Stimulated activated CD4-positive, alpha-beta T cell treated with anti-CD3 and anti-CD28 coated beads, Interleukin-4, amount 100 ng/mL, for 24 hours (primary cell): ENCODE data around the gene SPPL3.
"Not testable (repeated sequence)": the region's sequence is repeated elsewhere in the genome, so short reads cannot be mapped to it uniquely, and the experiment has no call there.

Experiments used
- DNase-seq: peaks from one replicate; pipeline ENCODE4 v3.0.0-alpha.2; 2020

Gene SPPL3

DNA sequence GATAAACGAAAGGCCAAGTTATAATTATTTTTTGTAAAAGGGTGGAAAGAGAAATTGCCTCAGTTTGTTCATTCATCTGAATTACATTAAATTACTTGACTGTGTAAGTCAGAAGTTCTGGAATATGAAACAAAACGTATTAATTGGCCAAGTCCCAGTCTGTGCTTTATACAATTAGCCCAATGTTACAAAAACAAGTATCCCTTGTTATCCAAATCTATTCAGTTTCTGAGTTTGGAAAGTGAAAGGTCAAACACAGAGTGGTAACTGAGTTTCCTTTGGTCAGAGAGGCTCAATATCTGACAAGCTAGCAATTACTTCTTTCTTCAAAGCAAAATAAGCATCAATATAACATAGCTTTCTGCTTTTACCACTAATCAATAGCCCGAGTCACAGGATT is 62.6 kb downstream of the SPPL3 start:
- DNase-seq = no peak

DNA sequence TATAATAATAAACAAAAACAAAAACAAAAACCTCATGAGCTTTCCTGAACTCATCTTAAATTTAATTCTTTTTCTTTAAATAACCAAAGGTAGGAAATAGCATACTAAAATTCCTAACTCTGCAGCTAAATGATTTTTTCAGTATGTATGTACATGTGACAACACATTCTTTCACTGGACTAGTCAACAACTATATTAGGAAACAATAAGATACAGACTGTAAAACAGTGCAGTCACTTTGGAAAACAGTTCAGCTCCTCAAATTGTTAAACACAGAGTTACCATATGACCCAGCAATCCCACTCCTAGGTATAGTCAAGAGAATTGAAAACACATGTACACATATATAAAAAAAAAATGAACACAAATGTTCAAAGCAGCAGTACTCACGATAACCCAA is 64.7 kb downstream of the SPPL3 start:
- no peak for DNase-seq

DNA sequence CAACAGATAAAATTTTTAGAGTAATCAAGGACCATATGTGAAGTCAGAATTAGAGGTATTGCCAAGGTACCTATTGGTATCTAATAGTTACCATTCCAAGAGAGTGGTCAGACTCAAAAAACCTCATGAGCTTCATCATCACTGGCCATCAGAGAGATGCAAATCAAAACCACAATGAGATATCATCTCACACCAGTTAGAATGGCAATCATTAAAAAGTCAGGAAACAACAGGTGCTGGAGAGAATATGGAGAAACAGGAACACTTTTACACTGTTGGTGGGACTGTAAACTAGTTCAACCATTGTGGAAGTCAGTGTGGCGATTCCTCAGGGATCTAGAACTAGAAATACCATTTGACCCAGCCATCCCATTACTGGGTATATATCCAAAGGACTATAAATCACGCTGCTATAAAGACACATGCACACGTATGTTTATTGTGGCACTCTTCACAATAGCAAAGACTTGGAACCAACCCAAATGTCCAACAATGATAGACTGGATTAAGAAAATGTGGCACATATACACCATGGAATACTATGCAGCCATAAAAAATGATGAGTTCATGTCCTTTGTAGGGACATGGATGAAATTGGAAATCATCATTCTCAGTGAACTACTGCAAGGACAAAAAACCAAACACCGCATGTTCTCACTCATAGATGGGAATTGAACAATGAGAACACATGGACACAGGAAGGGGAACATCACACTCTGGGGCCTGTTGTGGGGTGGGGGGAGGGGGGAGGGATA is 65.4 kb downstream of the SPPL3 start:
- DNase-seq = not testable (repeated sequence)

DNA sequence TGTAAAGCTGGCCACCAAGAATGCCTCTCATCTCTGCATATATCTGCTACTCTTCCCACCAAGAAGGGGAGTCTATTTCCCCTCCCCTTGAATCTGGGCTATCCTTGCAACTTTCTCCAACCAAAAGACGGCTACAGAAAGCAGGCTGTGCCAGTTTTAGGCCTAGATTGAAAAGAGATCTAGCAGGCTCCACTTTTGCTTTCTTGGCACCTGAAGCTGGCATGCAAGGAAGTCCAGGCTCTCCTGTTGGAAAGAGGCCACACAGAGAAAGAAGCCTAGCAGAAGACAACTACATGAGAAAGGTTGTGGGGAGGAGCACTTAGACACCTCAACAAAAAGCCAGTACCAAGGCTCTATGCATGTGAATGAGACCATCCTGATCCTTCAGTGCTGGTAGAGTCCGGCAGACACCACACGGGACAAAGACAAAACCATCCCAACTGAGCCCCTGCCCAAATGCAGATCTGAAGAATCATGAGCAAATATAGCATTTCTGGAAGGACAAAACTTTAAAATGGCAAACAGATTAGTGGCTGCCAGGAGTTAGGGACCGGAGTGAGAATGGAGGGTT is 68.0 kb downstream of the SPPL3 start:
- no peak for DNase-seq

DNA sequence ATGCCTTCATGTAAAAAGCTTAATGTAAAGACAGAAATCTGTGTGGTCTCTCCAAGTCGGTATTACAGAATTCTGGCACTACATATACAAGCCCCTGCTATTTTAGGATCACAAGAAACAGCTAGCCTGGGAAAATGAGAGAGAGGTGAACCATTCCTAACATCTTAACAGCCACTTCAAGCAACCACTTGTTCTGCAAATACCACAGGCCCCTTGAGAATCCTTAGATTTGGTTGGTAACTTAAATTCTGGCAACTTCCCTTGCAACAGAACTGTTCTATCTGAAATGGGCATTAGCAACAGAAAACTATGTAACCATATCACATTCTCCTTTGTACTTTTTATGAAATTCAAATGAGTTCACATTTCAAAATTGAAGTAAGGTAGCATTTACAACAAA is 68.5 kb downstream of the SPPL3 start:
- DNase-seq = no peak

DNA sequence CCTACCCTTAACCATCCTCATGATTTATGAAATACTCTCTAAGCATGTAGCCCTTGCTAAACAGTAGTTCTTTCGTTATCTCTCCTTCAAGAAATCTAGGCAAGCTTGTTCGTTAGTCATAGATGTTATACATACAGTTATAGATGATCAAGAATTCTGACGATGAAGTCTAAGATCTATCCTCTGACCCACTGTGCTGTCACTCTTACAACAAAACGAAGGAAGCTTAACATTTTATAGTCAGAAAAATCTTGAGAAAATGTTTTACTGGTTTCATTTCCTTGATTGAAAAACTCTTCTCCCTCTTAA is 68.9 kb downstream of the SPPL3 start:
- DNase-seq = no peak

DNA sequence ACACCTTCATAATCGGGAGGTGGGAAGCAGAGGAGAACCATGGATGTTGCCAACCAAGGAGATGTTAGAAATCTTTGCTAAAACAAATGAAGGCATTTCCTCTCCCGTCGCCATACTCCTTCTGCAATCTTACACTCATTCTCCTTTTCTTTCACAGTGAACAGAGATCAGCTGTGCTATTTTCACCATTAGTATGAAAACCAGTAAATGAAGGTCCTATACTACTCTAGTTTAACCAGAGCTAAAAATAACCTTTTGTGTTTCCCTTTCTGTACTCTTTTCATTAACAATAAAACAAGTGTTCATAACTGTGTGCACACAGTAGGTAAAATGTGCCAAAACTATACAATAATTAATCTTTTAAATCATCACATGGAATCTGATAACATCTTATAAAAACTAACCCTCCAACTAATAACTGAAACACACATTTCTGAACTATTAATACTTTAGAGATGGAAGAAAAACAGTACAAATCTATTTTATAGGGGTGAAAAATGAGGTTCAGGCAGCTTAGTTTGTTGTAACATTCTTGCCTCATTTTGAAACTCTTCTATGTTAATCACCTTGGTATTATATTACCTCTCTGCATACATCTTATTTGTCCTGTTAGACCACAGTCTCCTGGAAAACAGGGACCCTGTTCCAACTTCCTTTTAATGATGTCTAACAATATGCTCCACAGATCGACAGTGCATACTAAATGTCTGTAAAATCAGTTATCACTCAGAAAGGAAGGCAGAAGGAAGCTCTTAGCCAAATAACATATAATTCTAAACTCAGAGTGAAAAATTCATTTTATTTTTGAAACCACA is 69.5 kb downstream of the SPPL3 start:
- no peak for DNase-seq

DNA sequence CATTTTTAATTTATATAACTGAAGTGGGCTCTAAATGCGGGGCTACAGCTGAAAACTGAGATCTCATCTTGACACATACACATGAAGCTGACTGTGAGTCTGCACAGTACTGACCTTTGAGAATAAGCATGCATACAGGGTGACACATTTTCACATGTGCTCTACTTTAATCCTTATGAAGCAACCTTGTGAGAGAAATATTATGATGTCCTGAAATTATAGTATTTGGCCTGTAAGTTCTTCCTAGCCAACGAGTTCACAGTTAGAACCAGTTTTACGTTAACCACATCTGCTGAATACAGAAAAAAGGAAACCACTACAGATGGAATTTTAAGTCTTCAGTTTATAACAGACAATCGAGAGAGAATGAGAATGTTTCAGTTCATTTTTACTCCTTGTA is 70.3 kb downstream of the SPPL3 start:
- DNase-seq = no peak

DNA sequence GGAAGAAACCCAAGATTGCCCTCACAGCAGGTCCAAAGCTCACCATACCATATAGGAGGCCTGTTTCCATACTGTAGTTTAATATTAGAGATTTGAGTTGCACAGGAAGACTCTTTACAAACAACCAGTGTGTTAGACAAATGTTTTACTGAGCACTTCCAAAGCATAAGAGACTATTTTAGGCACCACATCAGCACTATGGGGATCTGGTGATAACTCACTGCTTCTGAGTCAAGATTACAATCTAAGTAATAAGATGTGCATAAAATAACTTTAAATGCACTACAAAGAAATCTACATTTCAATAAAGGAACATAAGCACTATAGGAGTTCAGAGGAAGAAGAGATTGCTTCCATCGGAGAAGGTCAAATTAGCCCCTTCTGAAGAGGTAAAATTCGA is 71.4 kb downstream of the SPPL3 start:
- DNase-seq = no peak

DNA sequence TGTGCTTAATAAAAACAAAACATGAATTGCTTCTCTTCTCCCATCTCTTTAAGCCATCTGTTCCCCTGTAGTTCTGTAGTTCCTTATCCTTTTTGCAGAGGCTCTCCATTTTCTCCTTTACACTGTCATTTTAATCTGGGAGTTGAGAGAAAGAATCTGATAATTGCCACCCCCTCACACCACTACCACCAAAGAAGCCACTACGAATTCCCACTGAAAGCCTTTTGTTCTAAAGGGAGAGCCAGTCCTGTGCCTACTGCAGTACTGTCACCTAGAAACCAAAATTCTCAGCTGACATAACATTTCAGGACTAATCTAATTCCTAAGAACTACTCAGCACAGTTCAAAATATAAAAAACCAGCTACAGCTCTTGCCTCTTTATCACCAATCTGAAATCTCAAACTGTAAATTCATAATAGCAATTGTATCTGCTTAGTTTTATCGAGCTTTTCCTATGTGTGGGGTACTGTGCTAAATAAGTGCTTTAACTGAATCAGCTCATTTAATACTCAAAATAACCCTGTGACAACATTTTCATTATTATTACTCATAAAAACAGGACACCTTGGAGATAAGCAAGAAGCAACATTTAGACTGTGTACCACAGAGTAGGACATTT is 72.4 kb downstream of the SPPL3 start:
- no peak for DNase-seq

DNA sequence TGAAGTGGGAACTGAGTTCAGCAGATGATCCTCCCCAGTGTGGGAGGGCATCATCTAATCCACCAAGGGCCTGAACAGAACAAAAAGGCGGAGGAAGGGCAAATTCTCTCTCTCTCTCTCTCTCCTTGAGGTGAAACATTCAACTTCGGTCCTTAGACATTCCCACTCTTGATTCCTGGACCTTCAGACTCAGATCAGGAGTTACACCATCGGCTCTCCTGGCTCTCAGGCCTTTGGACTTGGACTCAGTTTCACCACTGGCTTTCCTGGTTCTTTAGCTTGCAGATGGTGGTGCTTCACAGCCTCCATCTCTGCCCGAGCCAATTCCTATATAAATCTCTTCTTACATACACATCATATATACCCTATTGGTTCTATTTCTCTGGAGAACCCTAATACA is 73.2 kb downstream of the SPPL3 start:
- no peak for DNase-seq

DNA sequence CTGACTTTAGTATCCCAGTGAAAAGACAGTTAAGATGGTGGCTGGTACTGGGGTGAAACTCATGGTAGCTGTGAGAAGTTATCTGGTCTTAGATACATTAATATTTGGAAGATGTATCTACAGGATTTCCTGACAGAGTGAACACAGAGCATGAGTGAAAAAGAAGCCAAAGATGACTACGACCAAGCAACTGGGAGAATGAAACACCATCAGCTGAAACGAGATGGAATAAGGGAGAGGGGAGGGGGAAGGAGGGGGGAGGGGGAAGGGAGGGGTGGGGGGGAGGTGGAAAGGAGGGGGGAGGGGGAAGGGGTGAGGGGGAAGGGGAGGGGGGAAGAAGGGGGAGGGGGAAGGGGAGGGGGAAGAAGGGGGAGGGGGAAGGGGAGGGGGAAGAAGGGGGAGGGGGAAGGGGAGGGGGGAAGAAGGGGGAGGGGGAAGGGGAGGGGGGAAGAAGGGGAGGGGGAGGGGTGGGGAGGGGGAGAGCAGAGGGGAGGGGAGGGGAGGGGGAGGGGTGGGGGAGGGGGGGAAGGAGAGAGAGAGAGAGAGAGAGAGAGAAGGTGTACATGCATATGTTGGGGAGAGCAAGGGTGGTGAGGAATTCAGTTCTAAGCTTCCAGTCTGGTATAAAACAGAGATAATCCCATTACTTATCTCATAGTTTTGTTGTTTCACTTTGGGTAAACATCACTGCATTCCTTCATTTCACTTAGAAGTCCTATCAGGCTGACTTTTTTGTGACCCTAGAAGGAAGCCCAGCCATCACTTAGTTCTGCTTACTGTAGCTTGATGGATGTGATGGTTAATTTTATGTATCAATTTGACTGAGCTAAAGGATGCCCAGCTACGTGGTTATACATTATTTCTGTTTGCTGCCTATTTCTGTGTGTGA is 73.9 kb downstream of the SPPL3 start:
- DNase-seq = no peak

DNA sequence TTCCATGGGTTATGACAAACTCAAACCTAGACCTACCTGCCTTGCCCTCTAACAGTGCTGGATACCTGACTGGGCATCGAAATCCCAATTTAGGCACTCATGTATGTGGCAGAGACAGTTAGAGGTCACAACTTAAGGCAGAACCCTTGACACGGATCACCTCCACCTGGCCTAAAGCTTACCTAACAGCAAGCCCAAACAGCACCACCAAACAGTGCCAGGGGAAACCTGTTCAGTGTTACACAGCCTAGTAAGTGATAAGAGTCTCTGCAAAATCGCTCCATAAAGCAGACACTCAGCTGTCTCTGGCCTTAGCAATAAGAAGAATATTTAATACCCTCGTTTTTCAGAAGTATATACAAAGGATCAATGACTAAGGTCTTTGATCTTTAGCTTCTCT is 77.8 kb downstream of the SPPL3 start:
- no peak for DNase-seq

DNA sequence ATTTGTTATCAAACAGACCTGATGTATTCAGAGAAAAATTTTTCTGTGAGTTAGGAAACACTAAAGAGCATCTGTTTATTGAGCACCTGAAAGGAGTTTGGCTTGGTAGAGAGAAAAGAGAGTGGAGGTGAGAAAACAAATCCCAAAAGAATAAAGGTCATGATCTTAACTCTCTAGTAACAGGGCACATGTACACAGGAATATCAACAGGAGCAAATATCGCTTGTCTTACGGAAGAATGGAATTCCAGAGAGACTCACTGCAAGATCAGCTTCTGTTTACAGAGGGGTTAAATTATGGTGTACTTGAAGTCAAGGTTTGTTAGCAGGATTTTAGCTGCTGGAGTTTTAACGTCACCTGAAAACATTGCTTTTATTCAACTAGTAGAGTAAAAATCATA is 78.8 kb downstream of the SPPL3 start:
- DNase-seq = no peak

DNA sequence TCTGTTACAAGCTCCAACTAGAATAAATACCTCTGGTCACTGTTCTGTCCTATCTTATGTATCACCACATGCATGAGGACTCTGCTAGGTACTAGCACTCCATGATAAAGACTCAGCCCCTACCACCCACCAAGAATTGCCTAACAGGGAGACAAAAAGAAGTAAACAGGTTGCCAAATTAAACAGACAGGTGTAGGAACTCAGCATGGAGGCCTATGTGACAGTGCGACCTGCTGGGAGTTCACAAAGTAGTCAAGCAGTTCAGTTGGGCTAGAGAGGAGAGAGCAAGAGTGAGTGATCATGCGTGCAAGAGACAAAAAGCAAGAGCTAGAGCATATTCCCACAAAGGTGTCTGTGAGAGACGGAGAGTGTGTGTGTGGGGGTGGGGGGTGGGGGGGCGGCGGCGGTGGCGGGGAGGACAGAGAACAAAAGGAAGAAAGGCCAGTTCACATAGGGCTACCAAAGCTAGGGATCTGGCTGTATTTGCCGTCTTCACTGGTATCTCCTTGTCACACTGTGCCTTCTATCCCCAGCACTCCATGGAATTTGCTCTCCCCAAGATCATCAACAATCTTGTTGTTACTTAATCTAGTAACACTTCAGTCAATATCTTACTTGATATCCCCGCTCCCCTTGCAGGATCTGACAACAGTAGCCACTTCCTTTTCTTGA is 81.2 kb downstream of the SPPL3 start:
- DNase-seq = no peak

DNA sequence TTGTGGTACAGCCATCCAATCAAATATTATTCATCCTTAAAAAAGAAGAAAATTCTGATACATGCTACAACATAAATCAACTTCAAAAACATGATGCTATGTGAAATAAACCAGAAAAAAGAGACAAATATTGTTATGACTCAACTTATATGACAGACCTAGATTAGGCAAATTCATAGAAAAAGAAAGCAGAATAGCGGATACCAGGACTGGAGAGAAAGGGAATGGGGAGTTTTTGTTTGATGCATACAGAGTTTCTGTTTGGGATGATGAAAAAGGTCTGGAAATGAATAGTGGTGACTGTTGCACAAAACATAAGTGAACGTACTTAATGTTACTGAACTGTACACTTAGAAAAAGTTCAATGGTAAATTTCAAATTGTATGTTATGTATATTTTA is 82.3 kb downstream of the SPPL3 start:
- no peak for DNase-seq

DNA sequence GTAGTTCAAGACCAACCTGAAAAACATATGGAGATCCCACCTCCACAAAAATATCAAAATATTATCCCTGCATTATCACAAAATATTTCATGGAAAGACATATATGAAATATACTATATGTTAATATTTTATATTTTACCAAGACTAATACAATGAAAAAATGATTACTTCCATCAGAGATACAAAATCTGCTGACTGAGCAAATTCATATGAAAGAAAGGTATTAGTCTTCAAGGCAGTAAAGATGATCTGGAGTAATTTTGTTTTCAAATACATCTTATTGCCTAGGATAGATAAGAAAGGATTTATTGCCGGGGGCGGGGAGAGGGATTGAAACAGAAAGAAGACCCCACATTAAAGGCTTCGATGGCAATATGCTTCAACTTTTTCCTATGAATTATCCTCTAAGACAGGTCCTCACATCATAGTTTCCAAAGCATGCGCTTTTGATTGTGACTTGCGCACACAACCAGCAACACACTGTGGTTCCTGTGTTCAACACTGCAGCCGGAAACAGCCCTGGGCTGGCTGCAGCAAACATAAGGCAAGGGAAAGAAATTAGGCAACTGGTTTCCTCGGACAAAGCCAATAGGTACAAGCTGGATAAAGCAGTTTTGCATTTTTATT is 83.2 kb downstream of the SPPL3 start:
- peak; percentile 61 for DNase-seq

DNA sequence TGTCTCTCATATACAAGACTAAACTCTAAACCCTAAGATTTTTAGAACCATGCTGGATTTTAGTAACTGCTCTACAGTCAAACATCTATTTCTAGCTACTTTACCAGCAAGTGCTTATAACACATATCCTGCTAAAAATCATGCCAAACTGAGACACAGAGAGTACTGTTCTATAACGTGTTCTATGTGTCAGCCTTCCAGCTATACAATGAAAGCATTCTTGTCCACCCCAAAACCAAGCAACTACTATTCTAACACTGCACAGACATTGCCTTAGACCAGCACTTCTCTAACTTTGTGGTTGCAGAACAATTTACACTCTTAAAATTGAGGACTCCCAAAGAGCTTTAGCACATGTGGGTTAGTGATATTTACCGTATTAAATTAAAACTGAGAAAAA is 85.7 kb downstream of the SPPL3 start:
- DNase-seq = no peak

DNA sequence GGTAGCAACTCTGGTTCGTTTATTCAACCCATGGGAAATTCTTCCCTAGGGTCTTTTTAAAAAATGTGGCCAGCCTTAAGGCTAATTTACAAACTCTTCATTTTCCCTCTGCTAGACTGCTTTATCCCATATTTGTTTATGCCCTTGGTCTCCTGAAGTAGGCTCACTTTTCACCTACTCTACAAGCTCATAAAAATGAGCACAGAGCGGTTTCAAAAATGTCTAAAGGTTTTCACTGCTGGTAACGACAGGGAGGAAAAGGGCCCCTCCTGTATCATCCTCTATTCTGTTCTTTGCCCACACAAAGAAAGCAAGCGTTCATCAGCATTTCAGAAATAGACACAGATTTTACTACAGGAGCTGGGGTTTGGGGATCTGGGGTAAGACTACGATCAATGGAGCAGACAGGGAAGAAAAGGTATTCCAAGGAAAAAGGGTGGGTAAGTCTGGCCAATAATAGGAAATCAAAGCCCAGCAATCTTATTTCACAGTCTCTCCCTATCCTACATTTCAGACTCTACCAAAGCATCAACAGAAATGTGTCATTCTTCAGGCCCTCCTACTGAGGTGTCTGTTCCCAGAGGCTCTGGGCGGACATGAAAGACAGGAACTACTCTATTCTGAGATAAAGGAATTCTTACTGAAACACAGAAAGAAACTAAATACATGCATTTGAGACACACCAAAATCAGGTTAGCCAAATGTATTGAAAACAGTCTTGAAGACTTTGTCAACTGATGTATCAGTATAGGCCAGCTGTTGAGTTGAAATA is 86.4 kb downstream of the SPPL3 start:
- no peak for DNase-seq

DNA sequence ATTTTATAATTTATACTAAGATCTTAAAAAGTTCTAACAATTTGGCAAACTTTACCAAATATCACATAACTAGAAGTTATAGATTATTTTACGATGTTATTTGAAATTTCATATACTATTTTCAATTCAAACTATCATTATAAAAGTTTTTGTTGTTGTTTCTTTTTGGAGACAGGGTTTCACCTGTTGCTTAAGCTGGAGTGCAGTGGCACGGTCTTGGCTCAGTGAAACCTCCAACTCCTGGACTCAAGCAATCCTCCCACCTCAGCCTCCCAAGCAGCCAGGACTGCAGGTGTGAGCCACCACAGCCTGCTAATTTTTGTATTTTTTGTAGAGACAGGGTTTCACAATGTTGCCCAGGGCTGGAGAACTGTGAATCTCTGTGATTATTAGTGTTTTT is 87.8 kb downstream of the SPPL3 start:
- DNase-seq = no peak

DNA sequence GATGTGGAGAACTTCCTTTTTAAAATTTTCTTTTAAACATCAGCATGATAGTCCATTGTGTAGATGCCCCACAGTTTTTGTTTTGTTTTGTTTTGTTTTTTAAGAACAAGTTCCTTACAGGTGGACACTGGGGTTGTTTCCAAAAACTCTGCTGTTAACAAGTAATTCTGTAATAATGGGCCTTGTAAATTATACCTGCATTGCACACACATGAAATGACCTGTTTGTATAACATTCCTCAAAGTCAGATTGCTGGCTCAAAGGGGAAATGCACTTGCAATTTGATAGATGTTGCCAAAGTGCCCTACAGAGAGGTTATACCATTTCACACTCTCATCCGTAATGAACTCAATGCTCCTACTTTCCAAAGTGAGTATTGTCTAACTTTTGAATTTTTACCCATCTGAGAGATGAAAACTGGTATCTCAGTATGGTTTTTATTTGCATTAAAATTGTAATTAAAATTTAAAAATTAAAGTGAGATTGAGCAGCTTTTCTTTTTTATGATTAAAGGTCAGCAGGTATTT is 89.2 kb downstream of the SPPL3 start:
- no peak for DNase-seq
